ENCODE measurements around the gene R3HCC1L. TPM values are rescaled to one million over a fixed set of nuclear protein-coding genes. Genes with fewer than 3 reads are reported as not detected.

Gene R3HCC1L
- total RNA-seq, 2 donors from 2014 or later = 12.3 to 14.3 TPM

DNA sequence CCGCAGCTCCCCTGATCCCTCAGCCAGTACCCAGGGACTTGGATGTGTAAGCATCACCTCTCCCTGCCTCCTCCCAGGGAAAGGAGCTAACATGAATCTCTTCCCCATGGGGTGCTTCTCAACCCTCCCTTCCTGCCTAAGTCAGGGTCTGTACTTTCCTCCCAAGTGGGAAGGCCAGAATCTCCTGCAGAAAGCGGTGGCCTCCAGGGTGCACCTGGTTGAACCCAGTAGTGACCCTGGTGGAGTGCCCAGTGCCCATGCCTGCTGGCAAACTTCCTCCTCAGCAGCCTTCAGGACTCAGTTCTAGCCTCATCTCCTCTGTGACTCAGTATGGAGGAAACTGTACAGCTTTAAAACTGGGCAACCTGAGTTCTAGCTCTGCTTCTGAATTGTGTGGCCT, 136.3 kb downstream of the R3HCC1L start:
- no peaks in the 10 kb centered on the region for H3K27me3 ChIP-seq (replicated peaks; ENCODE audit: insufficient read depth)
- H3K4me3 ChIP-seq = no peak overlapping the region
- peaks cover 14 to 49% of the 10 kb centered on the region in 2 donors for H3K4me1 ChIP-seq (ENCODE audit: control insufficient read depth in 1 of 2, low read depth in 2 of 2)
- H3K27ac ChIP-seq = no peak overlapping the region
- no peak for DNase-seq (ENCODE audit: low spot score)
- H3K36me3 ChIP-seq = no peaks in the 10 kb centered on the region
- H3K9me3 ChIP-seq = no peaks in the 10 kb centered on the region
- no peak for ATAC-seq (ENCODE audit: insufficient number of reproducible peaks, low FRiP score, low read depth)
- TF ChIP-seq, protein P1, sequence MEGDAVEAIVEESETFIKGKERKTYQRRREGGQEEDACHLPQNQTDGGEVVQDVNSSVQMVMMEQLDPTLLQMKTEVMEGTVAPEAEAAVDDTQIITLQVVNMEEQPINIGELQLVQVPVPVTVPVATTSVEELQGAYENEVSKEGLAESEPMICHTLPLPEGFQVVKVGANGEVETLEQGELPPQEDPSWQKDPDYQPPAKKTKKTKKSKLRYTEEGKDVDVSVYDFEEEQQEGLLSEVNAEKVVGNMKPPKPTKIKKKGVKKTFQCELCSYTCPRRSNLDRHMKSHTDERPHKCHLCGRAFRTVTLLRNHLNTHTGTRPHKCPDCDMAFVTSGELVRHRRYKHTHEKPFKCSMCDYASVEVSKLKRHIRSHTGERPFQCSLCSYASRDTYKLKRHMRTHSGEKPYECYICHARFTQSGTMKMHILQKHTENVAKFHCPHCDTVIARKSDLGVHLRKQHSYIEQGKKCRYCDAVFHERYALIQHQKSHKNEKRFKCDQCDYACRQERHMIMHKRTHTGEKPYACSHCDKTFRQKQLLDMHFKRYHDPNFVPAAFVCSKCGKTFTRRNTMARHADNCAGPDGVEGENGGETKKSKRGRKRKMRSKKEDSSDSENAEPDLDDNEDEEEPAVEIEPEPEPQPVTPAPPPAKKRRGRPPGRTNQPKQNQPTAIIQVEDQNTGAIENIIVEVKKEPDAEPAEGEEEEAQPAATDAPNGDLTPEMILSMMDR (IDR thresholded peaks at IDR 0.05) = no peak

DNA sequence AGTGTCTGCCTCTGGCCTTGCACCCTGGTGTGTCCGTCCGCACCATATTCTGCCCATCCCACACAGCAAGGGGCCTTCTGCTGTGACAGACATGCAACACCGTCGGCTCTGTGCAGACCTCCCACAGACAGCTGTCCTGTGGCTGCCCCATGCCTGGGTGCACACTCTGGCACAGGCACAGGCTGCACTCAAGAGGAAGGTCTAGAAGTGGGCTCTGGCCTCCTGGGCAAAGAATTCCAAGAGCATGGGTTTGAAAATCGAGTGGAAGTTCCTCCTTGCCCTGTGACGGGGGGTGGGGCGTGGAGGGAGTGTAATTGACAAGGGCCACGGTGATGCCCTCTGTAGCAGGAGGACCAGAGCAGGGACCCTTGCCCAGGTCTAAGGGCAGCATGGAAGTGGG, 137.8 kb downstream of the R3HCC1L start:
- Histone ChIP-seq H3K4me3 (no peak overlapping the region), H3K4me1 (ENCODE audit: control insufficient read depth in 1 of 2, low read depth in 2 of 2) (peaks cover 11 to 34% of the 10 kb centered on the region in 2 donors), H3K9me3 (no peaks in the 10 kb centered on the region), H3K36me3 (no peaks in the 10 kb centered on the region), H3K27ac (no peak overlapping the region), H3K27me3 (replicated peaks; ENCODE audit: insufficient read depth) (no peaks in the 10 kb centered on the region)
- no peak for DNase-seq (ENCODE audit: low spot score)
- ATAC-seq (ENCODE audit: insufficient number of reproducible peaks, low FRiP score, low read depth) = no peak
- TF ChIP-seq, protein P1 (IDR thresholded peaks at IDR 0.05) = no peak

DNA sequence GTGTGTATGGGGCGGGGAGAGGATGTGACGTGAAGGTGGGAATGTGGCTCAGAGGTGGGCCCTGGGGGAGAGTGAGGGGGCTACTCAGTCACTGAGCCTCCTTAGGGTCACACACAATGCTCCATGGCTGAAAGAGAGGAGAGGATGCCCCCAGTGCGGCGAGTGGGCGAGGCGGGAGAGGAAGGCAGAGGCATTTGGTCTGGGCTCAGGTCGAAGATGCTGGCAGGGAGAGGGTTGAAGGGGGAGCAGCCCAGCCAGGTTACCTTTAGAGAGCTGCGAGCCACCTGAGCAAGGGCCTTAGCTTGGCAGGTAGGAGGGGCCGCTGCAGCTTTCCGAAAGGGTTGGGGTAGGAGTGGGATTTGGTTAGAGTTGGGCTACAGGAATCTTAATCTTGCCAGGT, 138.2 kb downstream of the R3HCC1L start:
- TF ChIP-seq, protein P1 (IDR thresholded peaks at IDR 0.05) = no peak
- H3K4me3 ChIP-seq = no peak overlapping the region
- ATAC-seq (ENCODE audit: insufficient number of reproducible peaks, low FRiP score, low read depth) (no peak), DNase-seq (ENCODE audit: low spot score) (no peak)
- H3K27ac ChIP-seq = no peak overlapping the region
- peaks cover 11 to 30% of the 10 kb centered on the region in 2 donors for H3K4me1 ChIP-seq (ENCODE audit: control insufficient read depth in 1 of 2, low read depth in 2 of 2)
- H3K9me3 ChIP-seq = no peaks in the 10 kb centered on the region
- H3K36me3 ChIP-seq = no peaks in the 10 kb centered on the region
- no peaks in the 10 kb centered on the region for H3K27me3 ChIP-seq (replicated peaks; ENCODE audit: insufficient read depth)

DNA sequence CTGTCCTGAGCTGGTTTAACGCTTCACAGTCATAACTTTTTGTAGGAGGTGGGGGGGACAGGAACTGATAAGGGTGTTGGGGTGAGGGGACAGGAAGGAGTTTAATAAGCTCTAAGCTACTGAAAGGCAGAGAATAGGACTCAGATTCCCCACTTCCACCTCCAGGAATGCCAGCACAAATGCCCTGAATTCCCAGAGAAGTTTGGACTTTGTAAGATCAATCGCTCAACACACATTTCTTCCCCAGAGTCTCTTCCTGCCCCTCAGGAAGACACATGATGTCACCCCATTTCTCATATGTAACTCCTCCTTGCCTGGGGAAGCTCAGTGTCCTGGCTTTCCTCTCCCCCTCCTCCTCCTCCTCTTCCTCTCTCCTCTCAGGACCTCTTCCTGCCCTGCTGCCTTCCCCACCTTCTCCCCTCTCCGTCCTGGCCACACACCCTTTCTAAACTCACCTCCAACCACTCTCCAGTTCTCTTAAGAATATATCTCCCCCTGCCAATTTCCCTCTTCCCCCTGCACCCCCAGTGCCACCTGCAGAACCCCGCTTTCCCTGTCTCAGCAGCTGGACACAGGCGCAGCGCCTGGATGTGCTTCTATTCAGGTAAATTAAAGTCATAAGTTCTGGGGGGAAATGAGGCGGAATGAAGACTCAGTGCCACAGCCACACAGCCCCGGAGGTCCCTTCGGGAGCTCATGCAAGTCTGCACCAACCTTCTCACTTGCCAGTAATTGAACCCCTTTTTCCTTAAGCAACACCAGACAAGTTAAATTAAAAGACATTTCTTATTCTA, 138.8 kb downstream of the R3HCC1L start:
- Histone ChIP-seq H3K4me1 (ENCODE audit: control insufficient read depth in 1 of 2, low read depth in 2 of 2) (peaks cover 11 to 28% of the 10 kb centered on the region in 2 donors), H3K27ac (no peak overlapping the region), H3K9me3 (no peaks in the 10 kb centered on the region), H3K4me3 (no peak overlapping the region), H3K27me3 (replicated peaks; ENCODE audit: insufficient read depth) (no peaks in the 10 kb centered on the region), H3K36me3 (no peaks in the 10 kb centered on the region)
- TF ChIP-seq, protein P1 (IDR thresholded peaks at IDR 0.05) = no peak
- DNase-seq (ENCODE audit: low spot score) (no peak), ATAC-seq (ENCODE audit: insufficient number of reproducible peaks, low FRiP score, low read depth) (no peak)

DNA sequence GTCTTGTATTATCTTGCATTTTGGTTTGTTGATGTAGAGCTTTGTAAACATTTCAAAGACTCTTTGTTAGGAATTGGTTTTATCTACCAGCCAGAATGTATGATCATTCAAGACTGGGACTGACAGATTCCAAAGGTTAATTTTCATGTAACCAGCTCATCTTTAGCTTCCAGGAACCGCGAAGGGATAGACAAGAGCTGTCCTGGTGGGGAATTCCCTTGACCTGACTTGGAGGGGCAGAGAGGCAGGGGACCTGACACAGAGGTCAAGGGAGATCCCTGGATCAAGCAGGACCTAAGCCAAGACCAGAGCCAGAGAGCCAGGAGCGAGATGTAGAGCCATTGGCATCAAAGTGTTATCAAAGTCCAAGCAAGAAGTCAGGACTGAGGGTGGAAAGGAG, 140.1 kb downstream of the R3HCC1L start:
- DNase-seq (ENCODE audit: low spot score) (no peak), ATAC-seq (ENCODE audit: insufficient number of reproducible peaks, low FRiP score, low read depth) (no peak)
- TF ChIP-seq, protein P1 (IDR thresholded peaks at IDR 0.05) = no peak
- Histone ChIP-seq H3K4me1 (ENCODE audit: control insufficient read depth in 1 of 2, low read depth in 2 of 2) (peaks cover 8 to 17% of the 10 kb centered on the region in 2 donors), H3K36me3 (no peaks in the 10 kb centered on the region), H3K4me3 (no peak overlapping the region), H3K9me3 (no peaks in the 10 kb centered on the region), H3K27me3 (replicated peaks; ENCODE audit: insufficient read depth) (no peaks in the 10 kb centered on the region), H3K27ac (no peak overlapping the region)

Data from thoracic aorta (tissue), 2 donors.